ENCODE data around the gene IGF1R. TPM values are rescaled to one million over a fixed set of nuclear protein-coding genes. Genes with fewer than 3 reads are reported as not detected.

The IGF1R gene
- total RNA-seq, 1 experiment from 2014 or later, result 125 TPM

DNA sequence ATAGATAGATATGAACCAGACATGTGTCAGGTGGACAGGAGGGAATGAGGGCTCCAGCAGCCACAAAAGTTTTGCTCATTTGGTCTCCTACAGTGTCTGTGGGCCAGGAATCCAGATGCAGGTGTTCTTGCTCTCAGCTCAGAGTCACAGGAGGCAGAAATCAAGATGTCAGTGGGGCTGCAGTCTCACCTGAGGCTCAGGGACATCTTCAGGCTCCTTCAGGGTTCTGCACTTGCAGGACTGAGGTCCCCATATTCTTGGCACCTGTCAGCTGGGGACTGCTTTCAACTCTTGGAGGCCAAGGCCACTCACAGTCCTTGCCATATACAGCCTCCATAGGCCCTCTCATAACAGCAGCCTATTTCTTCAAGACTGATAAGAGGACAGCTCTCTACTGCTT is 301.9 kb downstream of the IGF1R start:
- Mint-ChIP-seq H3K4me3 (no peak overlapping the region), H3K27me3 (ENCODE audit: low read depth) (no peaks in the 10 kb centered on the region), H3K9me3 (no peaks in the 10 kb centered on the region), H3K4me1 (no peaks in the 10 kb centered on the region; the same call in 1 of the 2 replicates), H3K27ac (no peak overlapping the region), H3K36me3 (peaks cover 49% of the 10 kb centered on the region)
- ATAC-seq (no peak), DNase-seq (ENCODE audit: low spot score) (no peak)
- CTCF ChIA-PET, result interaction anchor here (0.5 kb wide), 1 partner anchor 356 kb away, joined by 4 read pairs; no protein-coding TSS in a partner anchor
- POLR2A ChIA-PET, result interaction anchor here (1.3 kb wide), 1 partner anchor 64 kb away, joined by 3 read pairs; no protein-coding TSS in a partner anchor
- TF ChIP-seq ESRRA (CRISPR knock-in tag; IDR thresholded peaks at IDR 0.05; ENCODE audit: borderline replicate concordance) (no peak), SOX15 (CRISPR knock-in tag; IDR thresholded peaks at IDR 0.05) (no peak), ZNF219 (CRISPR knock-in tag; IDR thresholded peaks at IDR 0.05; ENCODE audit: borderline replicate concordance) (no peak), GTF2I (CRISPR knock-in tag; conservative IDR thresholded peaks at IDR 0.05) (no peak), IRF2 (CRISPR knock-in tag; IDR thresholded peaks at IDR 0.05; ENCODE audit: borderline replicate concordance, low read depth) (no peak), CREB1 (CRISPR knock-in tag; IDR thresholded peaks at IDR 0.05) (no peak), SMAD4 (CRISPR knock-in tag; IDR thresholded peaks at IDR 0.05) (no peak), HMGA2 (CRISPR knock-in tag; IDR thresholded peaks at IDR 0.05) (no peak), CREM (CRISPR knock-in tag; IDR thresholded peaks at IDR 0.05) (no peak), TEAD1 (CRISPR knock-in tag; IDR thresholded peaks at IDR 0.05) (no peak)
- TF ChIP-seq, protein P1, sequence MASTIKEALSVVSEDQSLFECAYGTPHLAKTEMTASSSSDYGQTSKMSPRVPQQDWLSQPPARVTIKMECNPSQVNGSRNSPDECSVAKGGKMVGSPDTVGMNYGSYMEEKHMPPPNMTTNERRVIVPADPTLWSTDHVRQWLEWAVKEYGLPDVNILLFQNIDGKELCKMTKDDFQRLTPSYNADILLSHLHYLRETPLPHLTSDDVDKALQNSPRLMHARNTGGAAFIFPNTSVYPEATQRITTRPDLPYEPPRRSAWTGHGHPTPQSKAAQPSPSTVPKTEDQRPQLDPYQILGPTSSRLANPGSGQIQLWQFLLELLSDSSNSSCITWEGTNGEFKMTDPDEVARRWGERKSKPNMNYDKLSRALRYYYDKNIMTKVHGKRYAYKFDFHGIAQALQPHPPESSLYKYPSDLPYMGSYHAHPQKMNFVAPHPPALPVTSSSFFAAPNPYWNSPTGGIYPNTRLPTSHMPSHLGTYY (CRISPR knock-in tag; IDR thresholded peaks at IDR 0.05), result no peak
- TF ChIP-seq, protein P2, sequence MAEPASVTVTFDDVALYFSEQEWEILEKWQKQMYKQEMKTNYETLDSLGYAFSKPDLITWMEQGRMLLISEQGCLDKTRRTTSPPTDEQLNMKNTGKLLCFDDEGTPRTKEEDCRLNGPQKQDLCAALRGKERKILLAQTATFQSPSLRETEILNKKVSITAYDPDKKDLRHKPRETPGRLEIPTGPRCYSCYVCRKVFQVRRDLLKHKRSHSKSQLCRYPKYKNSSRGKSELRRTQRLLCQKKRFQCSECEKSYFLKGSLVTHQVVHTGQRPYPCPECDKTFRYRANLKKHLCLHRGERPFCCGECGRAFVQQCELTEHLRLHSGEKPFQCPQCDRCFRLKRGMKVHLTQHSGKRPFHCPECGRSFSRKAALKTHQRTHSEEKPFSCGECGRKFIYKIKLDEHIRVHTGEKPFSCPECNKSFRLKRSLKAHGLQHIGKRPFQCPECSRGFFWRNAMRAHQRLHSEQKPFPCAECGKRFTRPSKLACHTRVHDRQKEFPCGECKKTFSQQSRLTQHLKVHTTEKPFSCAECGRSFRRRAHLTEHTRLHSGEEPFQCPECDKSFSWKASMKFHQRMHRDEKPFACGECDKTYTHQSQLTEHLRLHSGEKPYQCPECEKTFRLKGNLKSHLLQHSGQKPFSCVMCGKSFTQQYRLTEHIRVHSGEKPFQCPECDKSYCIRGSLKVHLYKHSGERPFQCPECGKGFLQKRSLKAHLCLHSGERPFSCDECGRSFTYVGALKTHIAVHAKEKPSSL (CRISPR knock-in tag; conservative IDR thresholded peaks at IDR 0.05), result no peak

DNA sequence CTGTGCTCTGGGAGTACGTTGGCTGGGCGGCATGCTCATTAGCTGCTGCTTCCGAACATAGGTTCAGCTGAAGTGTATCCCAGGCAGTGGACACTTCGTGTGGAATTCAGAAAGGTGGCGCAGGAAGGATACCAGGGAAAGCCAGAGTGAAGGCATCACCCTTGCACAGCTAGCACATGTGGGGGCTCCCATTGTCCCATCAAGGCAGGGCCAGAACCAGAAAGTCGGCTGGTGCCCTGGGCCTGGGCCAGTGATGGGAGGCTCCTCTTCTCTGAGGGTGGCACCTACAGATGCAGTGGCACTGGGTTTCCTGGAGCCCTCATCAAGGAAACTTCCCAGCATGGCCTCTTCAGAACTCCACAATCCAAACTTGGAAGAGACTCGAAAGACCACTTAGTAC is 302.7 kb downstream of the IGF1R start:
- CTCF ChIA-PET, result no interaction called here

More for the DNA sequence above, 302.7 kb downstream of the IGF1R start:
- Mint-ChIP-seq H3K27ac (no peak overlapping the region), H3K9me3 (no peaks in the 10 kb centered on the region), H3K36me3 (peaks cover 43% of the 10 kb centered on the region), H3K27me3 (ENCODE audit: low read depth) (no peaks in the 10 kb centered on the region), H3K4me3 (no peak overlapping the region), H3K4me1 (no peaks in the 10 kb centered on the region; the same call in 1 of the 2 replicates)
- DNase-seq (ENCODE audit: low spot score) (no peak), ATAC-seq (no peak)
- POLR2A ChIA-PET, result interaction anchor here (1.3 kb wide), 1 partner anchor 64 kb away, joined by 3 read pairs; no protein-coding TSS in a partner anchor
- TF ChIP-seq, protein P3, sequence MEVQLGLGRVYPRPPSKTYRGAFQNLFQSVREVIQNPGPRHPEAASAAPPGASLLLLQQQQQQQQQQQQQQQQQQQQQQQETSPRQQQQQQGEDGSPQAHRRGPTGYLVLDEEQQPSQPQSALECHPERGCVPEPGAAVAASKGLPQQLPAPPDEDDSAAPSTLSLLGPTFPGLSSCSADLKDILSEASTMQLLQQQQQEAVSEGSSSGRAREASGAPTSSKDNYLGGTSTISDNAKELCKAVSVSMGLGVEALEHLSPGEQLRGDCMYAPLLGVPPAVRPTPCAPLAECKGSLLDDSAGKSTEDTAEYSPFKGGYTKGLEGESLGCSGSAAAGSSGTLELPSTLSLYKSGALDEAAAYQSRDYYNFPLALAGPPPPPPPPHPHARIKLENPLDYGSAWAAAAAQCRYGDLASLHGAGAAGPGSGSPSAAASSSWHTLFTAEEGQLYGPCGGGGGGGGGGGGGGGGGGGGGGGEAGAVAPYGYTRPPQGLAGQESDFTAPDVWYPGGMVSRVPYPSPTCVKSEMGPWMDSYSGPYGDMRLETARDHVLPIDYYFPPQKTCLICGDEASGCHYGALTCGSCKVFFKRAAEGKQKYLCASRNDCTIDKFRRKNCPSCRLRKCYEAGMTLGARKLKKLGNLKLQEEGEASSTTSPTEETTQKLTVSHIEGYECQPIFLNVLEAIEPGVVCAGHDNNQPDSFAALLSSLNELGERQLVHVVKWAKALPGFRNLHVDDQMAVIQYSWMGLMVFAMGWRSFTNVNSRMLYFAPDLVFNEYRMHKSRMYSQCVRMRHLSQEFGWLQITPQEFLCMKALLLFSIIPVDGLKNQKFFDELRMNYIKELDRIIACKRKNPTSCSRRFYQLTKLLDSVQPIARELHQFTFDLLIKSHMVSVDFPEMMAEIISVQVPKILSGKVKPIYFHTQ (CRISPR knock-in tag; IDR thresholded peaks at IDR 0.05), result no peak
- no peak for TF ChIP-seq NR3C1 (CRISPR knock-in tag; conservative IDR thresholded peaks at IDR 0.05; ENCODE audit: low read depth)
- TF ChIP-seq NFE2L1 (CRISPR knock-in tag; IDR thresholded peaks at IDR 0.05), result no peak
- TF ChIP-seq, protein P4, sequence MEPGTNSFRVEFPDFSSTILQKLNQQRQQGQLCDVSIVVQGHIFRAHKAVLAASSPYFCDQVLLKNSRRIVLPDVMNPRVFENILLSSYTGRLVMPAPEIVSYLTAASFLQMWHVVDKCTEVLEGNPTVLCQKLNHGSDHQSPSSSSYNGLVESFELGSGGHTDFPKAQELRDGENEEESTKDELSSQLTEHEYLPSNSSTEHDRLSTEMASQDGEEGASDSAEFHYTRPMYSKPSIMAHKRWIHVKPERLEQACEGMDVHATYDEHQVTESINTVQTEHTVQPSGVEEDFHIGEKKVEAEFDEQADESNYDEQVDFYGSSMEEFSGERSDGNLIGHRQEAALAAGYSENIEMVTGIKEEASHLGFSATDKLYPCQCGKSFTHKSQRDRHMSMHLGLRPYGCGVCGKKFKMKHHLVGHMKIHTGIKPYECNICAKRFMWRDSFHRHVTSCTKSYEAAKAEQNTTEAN (CRISPR knock-in tag; IDR thresholded peaks at IDR 0.05), result no peak
- TF ChIP-seq SMAD4 (CRISPR knock-in tag; IDR thresholded peaks at IDR 0.05), result no peak
- TF ChIP-seq, protein P5, sequence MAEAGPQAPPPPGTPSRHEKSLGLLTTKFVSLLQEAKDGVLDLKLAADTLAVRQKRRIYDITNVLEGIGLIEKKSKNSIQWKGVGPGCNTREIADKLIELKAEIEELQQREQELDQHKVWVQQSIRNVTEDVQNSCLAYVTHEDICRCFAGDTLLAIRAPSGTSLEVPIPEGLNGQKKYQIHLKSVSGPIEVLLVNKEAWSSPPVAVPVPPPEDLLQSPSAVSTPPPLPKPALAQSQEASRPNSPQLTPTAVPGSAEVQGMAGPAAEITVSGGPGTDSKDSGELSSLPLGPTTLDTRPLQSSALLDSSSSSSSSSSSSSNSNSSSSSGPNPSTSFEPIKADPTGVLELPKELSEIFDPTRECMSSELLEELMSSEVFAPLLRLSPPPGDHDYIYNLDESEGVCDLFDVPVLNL (CRISPR knock-in tag; IDR thresholded peaks at IDR 0.05; ENCODE audit: borderline replicate concordance, low read depth), result no peak
- TF ChIP-seq, protein P6, sequence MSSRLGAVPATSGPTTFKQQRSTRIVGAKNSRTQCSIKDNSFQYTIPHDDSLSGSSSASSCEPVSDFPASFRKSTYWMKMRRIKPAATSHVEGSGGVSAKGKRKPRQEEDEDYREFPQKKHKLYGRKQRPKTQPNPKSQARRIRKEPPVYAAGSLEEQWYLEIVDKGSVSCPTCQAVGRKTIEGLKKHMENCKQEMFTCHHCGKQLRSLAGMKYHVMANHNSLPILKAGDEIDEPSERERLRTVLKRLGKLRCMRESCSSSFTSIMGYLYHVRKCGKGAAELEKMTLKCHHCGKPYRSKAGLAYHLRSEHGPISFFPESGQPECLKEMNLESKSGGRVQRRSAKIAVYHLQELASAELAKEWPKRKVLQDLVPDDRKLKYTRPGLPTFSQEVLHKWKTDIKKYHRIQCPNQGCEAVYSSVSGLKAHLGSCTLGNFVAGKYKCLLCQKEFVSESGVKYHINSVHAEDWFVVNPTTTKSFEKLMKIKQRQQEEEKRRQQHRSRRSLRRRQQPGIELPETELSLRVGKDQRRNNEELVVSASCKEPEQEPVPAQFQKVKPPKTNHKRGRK (CRISPR knock-in tag; IDR thresholded peaks at IDR 0.05; ENCODE audit: borderline replicate concordance), result no peak
- TF ChIP-seq, protein P7, sequence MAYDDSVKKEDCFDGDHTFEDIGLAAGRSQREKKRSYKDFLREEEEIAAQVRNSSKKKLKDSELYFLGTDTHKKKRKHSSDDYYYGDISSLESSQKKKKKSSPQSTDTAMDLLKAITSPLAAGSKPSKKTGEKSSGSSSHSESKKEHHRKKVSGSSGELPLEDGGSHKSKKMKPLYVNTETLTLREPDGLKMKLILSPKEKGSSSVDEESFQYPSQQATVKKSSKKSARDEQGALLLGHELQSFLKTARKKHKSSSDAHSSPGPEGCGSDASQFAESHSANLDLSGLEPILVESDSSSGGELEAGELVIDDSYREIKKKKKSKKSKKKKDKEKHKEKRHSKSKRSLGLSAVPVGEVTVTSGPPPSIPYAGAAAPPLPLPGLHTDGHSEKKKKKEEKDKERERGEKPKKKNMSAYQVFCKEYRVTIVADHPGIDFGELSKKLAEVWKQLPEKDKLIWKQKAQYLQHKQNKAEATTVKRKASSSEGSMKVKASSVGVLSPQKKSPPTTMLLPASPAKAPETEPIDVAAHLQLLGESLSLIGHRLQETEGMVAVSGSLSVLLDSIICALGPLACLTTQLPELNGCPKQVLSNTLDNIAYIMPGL (CRISPR knock-in tag; IDR thresholded peaks at IDR 0.05), result no peak
- TF ChIP-seq, protein P8, sequence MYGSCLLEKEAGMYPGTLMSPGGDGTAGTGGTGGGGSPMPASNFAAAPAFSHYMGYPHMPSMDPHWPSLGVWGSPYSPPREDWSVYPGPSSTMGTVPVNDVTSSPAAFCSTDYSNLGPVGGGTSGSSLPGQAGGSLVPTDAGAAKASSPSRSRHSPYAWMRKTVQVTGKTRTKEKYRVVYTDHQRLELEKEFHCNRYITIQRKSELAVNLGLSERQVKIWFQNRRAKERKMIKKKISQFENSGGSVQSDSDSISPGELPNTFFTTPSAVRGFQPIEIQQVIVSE (CRISPR knock-in tag; IDR thresholded peaks at IDR 0.05; ENCODE audit: borderline replicate concordance), result no peak
- no peak for TF ChIP-seq ZBTB21 (CRISPR knock-in tag; IDR thresholded peaks at IDR 0.05; ENCODE audit: borderline replicate concordance)

All from WTC11 (cell line).